Measurements from ENCODE around the gene CFAP161.

DNA sequence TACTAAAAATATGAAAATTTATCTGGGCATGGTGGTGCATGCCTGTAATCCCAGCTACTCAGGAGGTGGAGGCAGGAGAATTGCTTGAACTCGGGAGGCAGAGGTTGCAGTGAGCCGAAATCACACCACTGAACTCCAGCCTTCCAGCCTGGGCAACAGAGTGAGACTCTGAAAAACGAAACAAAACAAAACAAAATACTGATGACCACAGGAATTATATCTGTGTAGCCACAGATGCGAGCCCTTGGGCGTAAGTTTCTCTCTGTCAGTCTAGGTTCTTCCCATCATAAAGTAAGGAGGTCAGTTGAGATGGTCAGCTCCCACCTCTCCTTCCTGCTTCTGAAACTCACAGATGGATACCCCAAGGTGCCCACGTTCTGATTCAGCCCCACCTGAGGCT, 37.7 kb upstream of the CFAP161 start:
- TF ChIP-seq, protein P1, sequence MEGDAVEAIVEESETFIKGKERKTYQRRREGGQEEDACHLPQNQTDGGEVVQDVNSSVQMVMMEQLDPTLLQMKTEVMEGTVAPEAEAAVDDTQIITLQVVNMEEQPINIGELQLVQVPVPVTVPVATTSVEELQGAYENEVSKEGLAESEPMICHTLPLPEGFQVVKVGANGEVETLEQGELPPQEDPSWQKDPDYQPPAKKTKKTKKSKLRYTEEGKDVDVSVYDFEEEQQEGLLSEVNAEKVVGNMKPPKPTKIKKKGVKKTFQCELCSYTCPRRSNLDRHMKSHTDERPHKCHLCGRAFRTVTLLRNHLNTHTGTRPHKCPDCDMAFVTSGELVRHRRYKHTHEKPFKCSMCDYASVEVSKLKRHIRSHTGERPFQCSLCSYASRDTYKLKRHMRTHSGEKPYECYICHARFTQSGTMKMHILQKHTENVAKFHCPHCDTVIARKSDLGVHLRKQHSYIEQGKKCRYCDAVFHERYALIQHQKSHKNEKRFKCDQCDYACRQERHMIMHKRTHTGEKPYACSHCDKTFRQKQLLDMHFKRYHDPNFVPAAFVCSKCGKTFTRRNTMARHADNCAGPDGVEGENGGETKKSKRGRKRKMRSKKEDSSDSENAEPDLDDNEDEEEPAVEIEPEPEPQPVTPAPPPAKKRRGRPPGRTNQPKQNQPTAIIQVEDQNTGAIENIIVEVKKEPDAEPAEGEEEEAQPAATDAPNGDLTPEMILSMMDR (IDR thresholded peaks at IDR 0.05), result no peak
- no peak for TF ChIP-seq POLR2A (IDR thresholded peaks at IDR 0.05)
